ENCODE measurements around the gene ERICH6B.
"Not testable (repeated sequence)": the region's sequence is repeated elsewhere in the genome, so short reads cannot be mapped to it uniquely, and the experiment has no call there.

The ERICH6B gene

DNA sequence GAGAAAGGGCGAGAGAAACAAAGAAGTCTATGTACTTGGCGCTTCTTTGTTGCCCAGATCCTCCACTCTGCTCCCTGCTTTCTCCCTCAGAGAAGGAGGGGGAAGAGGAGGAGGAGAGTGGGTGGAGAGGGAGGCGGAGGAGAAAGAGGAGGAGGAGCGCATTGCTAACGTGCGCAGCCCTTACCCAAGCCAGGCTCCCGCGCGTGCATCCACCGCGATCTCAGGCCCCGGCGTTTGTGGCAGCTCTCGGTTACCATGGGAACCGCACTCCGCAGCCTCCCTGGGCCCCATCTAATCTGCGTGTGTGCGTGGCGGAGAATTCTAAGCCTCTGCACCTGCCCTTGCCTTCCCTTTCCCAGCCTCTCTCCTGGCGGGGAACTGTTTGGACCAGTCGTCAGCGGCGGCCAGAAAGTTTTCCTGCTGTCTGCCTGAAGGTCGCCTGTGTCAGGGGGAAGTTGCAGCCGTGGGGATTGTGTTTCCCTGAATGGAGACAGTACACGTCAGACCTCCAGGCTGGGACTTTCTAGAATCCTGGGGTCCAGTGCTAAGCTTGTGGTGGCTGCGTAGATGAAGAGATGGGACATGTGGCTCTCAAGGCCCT, at the start of gene ERICH6B:
ERICH6B (minus strand) TSS at position 239 of the 601 bp plus-strand sequence. CDS start 18,734 bp downstream, outside the sequence.
- DNase-seq (ENCODE audit: low spot score), result no peak

DNA sequence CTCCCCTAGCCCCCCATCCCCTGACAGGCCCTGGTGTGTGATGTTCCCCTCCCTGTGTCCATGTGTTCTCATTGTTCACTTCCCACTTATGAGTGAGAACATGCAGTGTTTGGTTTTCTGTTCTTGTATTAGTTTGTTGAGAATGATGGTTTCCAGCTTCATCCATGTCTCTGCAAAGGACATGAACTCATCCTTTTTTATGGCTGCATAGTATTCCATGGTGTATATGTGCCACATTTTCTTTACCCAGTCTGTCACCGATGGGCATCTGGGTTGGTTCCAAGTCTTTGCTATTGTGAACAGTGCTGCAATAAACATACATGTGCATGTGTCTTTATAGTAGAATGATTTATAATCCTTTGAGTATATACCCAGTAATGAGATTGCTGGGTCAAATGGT, 47.4 kb upstream of the ERICH6B start:
- DNase-seq (ENCODE audit: low spot score), result not testable (repeated sequence)

DNA sequence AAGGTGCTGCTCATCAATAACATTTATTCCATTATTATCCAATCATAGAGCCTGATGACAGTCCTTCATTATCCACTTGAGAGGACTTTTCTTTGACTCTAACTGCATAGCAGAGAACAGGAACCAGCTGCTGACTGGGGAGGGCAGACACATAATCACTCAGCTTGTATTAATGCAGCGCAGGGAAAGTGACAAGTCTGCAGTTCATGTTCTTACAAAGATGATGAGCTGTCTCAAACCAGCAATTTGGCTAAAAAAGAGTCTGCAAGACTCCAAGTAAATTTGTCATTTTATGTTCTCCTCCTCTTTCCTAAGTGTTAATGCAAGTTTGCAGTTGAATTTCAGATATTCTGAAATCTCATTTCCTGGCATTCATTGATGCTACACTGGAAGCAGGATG, 46.6 kb upstream of the ERICH6B start:
- no peak for DNase-seq (ENCODE audit: low spot score)

DNA sequence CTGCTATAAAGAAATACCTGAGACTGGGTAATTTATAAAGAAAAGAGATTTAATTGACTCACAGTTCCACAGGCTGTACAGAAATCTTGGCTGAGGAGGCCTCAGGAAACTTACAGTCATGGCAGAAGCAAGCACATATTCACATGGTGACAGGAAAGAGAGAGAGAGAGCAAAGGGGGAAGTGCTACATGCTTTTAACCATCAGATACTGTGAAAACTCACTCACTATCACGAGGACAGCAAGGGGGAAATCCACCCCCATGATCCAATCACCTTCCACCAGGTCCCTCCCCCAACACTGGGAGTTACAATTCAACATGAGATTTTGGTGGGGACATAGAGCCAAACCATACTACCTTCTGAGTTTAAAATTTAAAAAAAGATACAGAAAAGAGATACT, 44.9 kb upstream of the ERICH6B start:
- DNase-seq (ENCODE audit: low spot score), result not testable (repeated sequence)

DNA sequence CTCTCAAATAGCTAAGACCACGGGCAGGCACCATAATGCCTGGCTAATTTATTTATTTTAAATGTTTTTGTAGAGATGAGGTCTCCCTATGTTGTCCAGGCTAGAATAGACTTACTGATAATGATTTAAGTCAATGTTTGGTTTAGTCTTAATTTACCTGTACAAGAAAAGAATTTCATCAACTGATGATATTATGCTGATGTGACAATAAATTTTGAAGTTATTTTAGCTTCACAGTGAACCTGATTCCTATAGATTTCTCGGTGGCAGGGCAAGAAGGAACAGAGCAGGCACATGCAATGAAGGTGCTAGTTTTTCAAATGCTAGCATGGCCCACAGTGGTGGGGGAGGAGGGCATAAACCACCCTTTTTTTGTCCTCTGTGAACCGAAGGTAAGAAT, 44.0 kb upstream of the ERICH6B start:
- no peak for DNase-seq (ENCODE audit: low spot score)

DNA sequence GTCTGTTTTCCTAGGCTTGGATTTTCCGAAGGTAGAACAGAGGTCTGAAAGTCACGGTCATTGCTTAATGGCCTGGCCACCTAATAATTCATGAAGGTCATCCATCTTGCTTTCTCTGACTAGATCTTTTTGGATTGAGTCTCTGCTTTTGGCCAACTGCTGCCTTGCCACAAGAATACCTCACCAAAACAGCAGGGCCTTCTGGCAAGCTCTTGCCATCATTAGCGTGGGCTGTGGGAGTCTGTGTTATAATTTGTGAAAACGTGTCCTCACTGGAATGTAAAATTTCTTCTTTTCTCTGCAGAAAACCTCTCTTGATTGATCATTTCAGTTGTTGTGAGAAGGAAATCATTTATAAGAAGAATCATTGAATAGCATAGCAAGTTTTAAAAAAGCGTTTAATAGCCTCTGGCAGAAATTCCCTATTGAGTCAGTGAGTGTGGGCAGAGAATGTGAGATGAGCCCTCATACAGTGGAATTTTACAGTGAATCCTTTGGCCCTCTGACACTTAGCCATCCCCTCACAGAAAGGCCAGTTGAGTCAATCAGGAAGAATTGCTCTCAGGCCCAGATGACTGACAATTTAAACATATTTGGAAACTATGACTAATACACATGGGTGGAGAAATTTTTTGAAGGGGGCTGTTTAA, 43.2 kb upstream of the ERICH6B start:
- no peak for DNase-seq (ENCODE audit: low spot score)

DNA sequence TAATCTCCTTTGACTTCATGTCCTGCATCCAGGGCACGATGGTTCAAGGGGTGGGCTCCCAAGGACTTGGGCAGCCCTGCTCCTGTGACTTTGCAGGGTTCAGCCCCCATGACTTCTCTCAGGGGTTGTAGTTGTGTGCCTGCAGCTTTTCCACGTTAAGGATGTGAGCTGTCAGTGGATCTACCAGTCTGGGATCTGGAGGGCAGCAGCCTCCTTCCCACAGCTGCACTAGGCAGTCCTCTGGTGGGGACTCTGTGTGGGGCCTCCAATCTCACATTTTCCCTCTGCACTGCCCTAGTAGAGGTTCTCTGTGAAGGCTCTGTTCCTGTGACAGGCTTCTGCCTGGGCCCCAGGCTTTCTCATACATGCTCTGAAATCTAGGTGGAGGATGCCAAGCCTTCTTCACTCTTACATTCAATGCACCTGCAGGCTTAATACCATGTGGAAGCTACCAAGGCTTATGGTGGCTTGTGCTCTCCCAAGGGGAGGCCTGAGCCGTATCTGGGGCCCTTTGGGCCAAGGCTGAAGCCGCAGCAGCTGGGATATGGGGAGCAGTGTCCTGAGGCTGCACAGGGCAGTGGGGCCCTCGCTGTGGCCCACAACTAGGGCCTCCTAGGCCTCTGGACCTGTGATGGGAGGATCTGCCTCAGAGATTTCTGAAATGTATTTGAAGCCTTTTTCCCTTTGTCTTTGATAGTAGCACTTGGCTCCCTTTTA, 39.3 kb upstream of the ERICH6B start:
- DNase-seq (ENCODE audit: low spot score), result no peak

DNA sequence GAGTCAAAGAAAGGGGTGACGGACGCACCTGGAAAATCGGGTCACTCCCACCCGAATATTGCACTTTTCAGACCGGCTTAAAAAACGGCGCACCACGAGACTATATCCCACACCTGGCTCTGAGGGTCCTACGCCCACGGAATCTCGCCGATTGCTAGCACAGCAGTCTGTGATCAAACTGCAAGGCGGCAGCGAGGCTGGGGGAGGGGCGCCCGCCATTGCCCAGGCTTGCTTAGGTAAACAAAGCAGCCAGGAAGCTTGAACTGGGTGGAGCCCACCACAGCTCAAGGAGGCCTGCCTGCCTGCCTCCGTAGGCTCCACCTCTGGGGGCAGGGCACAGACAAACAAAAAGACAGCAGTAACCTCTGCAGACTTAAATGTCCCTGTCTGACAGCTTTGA, 29.7 kb upstream of the ERICH6B start:
- not testable (repeated sequence) for DNase-seq (ENCODE audit: low spot score)

DNA sequence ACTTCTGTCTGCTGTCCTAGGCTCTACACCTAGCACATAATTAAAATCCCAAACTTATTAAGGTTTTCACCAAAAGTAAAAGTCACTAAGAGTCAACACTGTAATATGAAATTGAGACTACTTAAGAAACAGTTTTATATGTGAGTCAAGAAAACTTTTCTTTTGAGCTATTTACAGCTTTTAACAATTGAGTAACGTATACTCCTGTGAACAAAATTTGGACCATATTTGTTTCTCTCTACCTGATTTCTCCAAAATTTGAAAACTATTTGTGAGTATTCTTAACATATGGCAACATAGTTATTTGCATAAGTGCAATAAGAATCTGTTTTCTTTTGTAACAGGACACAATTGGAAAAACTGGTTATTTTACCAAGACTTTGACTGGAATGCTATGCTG, 26.6 kb upstream of the ERICH6B start:
- not testable (repeated sequence) for DNase-seq (ENCODE audit: low spot score)

DNA sequence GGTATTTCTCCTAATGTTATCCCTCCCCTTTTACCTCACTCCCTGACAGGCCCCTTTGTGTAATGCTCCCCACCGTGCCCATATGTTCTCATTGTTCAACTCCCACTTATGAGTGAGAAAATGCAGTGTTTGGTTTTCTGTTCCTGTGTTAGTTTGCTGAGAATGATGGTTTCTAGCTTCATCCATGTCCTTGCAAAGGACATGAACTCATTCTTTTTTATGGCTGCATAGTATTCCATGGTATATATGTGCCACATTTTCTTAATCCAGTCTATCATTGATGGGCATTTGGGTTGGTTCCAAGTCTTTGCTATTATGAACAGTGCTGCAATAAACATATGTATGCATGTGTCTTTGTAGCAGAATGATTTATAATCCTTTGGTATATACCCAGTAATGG, 19.8 kb upstream of the ERICH6B start:
- not testable (repeated sequence) for DNase-seq (ENCODE audit: low spot score)

DNA sequence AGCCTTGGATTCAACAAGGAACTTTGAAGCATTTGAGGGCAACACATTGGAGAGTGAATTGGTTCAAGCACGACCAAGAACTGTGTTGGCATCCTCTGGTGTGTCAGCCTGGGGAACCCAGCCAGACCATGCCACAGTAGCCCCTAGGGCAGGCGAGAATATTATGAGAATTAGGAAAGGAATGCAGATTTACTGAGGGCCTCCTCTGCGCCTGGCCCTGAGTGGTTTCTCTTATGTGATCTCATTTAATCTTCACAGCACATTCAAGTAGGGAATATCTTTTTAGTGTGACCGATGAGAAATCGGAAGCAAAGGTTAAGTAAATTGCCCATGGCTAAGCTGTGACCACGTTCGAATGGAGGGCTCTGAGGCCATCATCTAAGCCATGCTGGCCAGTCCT, 15.3 kb upstream of the ERICH6B start:
- DNase-seq (ENCODE audit: low spot score), result no peak

DNA sequence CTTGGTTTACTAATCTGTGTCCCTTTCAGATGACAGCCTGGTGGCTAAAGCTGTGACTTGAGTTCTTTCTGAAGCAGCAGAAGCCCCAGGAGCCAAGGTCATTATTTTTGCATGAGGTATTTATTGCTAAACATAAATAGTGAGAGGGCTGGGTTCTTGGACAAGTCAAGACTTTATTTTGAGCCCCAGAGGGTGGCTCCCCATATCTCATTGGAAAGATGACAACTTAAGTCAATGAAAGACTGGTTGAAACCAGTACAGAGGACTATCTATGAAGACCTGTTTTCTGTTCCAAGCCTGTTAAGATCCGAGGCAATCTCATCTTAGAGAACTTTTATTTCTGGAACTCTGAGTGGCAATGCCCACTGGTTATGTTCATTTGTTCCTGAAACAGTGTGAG, 14.4 kb upstream of the ERICH6B start:
- no peak for DNase-seq (ENCODE audit: low spot score)

DNA sequence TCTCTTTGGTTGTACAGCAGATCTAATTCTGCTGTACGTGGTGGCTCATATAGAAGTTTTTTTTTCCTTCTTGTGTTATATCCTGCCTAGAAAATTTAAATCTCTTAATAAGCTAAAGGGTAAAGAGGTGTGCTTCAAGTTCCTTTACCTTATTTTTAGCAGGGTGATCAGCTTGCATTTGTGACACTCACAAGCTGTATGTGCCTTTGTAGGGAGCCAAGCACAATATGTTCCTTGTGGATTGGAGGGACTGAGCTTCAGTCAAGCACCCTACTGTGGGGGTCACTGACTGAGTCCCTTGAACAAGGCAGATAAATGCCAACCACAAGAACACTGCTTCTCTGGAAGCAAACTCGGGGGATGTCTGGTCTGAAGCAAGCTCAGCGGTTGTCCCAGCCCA, 12.6 kb upstream of the ERICH6B start:
- DNase-seq (ENCODE audit: low spot score), result no peak

DNA sequence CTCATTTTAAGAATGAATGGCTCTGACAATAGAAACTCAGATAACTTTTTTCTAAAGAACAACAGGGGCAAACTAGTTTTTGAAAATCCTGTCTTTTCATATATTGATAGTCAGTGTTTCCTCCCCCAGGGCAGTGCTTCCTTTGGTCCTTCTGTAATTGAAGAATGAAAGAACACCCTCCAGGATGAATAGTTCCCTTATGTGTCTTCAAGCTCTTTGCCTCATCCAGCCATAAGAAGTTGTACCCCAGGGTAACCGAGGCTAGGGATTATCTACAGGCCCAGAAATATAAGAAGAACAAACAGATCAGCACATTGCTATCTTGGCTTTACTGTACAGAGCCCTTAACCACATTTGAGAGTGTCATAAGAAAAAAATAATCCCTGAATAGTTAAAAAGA, 12.1 kb upstream of the ERICH6B start:
- no peak for DNase-seq (ENCODE audit: low spot score)

DNA sequence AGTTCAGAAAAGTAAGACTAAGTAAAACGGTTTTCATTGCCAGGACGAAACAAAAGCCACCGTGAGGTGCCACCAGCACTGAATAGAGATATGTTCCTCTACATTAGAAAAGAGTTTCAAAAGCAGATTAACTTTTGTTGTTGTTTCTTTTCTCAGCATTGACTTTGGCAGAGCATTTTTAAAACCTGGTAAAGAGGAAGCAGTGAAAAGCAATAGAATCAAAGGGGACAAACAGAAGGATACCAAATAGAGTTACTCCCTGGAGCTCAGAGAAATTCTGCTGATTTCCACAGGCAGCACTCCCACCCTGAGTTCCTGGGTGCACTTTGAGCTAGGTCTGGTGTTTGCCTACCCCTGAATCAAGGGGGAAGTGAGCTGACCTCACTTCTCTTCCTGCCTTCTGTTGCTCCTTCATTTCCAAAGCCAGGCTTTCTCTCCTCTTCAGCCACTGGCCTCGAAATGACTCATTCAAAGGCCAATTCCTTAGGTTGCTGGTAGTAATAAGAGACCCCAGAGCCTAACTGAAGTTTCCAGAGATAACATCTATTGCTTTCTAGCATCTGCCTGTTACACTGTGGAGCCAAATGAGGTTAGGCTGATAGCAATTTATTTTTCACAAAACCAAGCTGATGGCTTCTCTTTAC, 11.3 kb upstream of the ERICH6B start:
- DNase-seq (ENCODE audit: low spot score), result no peak

DNA sequence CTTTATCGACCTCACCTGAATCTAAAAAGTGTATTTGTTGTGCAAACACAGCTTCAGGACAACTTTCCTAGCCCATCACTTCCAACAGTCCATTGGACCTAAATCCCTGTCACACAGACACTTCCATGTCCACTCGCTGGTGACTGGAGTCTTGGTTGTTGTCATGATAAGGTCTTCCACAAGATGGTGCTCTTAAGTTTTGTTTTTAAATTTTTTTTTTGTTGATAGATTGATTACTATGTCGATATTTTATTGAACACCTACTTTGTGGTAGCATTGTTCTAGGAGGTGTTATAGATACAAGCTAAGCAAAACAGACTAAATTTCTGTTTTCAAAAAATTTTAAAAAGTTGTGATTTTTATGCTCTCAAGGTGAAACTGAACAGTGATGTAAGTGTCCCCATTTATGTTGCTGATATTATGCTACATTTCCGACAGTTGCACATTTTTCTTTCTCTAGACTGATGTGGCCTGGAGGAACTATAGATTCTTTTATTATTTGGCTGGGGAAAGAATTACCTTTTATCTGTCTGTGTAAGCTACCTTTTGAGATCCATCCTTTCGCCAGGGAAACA, 8.1 kb upstream of the ERICH6B start:
- DNase-seq (ENCODE audit: low spot score), result peak; percentile 4

DNA sequence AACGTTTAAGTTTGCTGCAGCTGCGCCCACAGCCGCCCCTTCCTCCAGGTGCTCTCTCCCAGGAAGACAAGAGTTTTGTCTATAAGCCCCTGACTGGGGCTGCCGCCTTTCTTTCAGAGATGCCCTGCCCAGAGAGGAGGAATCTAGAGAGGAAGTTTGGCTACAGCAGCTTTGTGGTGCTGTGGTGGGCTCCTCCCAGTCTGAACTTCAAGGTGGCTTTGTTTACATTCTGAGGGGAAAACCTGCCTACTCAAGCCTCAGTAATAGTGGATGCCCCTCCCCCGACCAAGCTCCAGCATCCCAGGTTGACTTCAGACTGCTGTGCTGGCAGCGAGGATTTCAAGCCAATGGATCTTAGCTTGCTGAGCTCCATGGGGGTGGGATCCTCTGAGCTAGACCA, 6.4 kb upstream of the ERICH6B start:
- no peak for DNase-seq (ENCODE audit: low spot score)

DNA sequence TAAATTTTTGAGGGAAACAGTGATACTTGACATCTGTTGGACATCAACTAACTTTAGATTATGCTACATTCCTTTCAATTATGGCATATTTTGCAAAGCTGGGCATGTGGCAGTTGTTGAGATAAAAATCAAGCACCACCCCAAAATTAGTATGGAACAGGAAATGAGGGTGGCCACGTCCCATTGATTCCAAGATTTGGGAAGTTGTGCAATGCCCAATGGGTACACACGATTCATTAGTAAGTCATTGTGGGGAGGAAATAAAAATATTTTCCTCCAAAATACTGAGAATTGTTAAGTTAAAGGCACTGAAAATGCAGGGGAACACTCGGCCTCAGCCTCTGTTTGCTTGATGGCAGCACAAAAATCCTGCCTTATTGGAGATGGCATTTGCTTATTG, 7.6 kb downstream of the ERICH6B start:
- no peak for DNase-seq (ENCODE audit: low spot score)

DNA sequence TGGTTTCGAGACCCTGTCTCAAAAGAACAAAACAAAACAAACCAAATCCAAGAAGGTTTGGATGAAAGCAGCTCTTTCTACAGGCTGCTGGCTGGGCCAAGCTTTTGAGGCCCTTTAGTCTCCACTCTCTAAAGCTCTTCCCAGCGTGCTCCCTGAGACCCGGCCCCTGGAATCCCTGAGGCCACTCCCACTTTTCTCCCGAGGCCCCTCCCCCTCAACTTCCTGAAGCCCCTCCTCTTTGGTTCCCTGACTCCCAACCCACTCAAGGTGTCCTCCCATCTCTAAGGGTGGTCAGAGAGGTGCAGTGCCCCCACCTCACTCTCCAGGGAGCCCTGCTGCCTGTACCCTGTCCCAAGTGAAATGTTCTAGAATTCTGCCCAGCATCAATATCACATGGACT, 10.6 kb downstream of the ERICH6B start:
- no peak for DNase-seq (ENCODE audit: low spot score)

DNA sequence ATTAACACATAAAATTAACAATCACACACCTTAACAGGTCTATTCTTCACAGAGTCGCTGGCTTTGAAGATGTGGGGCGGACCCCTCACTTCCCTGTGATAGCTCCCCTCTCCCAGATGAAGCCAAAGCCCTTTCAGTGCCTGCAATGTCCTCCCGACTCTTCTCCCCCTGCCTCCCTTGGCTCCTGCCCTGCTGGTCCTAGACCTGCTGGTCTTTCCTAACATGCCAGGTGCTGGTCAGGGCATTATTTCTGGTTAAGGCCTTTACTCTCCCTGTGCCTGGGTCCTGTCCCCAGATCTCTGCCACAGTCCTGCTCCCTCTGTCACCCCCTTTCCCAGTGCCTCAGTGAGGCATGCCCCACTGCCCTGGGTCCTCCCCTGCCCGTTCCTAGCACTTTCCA, 12.2 kb downstream of the ERICH6B start:
- DNase-seq (ENCODE audit: low spot score), result no peak

DNA sequence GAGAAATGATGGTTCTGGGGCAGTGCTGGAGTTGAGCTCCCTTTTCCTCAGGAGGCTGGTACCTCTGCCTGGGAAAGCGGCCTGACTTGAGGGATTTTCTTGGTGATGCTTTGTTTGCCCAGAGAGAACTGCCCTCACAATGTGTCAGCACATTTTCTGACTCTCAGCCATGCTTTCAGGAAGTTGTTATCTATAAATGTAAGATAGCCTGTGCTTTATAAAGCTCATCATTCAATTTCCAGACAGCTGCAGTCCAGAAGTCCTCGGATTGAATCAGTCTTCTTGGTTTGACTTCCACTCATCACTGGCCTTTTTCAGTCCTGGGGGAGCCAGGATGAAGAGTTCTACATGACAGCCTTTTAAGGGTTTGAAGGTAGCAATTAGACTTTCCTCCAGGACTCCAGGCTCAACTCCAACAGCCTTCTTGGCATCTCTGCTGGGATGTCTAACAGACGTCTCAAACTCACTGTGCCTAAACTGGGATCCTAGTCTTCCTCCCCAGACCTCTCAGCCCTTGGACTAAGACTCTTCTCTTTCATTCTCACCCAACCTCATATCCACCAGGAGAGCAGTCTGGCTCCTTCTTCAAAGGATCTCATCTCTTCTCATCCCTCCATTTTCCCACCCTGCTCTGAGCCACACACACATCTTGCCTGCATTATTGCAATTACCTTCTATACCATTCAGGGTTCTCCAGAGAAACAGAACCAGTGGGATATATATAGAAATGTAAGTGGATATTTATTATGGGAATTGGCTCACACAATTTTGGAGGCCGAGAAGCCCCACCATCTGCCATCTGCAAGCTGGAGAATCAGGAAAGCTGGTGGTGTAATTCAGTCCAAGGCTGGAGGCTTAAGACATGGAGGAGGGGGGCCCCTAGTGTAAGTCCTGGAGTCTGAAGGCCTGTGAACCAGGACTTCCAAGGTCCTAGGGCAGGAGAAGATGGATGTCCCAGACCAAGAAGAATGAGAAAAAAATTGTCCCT, 13.1 kb downstream of the ERICH6B start:
- DNase-seq (ENCODE audit: low spot score), result no peak
